Nephron (organoid): ENCODE data around the gene KRTAP13-1.

Experiments used
- H3K27ac Mint-ChIP-seq, 3 experiments: 2 replicates each; pipeline ENCODE4 v1.8.0; 2020; ENCODE audit warnings: mixed read lengths in 3 of 3, mild to moderate bottlenecking in 2 of 3, moderate library complexity in 1 of 3
- H3K27me3 Mint-ChIP-seq: 2 replicates; pipeline ENCODE4 v1.8.0; 2021; ENCODE audit warnings: low read depth, mild to moderate bottlenecking, moderate library complexity, mixed read lengths
- H3K36me3 Mint-ChIP-seq: 2 replicates; pipeline ENCODE4 v1.8.0; 2020; ENCODE audit warnings: low read depth, mixed read lengths
- H3K4me1 Mint-ChIP-seq: 2 replicates; pipeline ENCODE4 v1.8.0; 2020; ENCODE audit warnings: mixed read lengths
- H3K4me3 Mint-ChIP-seq, 3 experiments: 2 replicates each; pipeline ENCODE4 v1.8.0; 2020; ENCODE audit warnings: mild to moderate bottlenecking in 3 of 3, mixed read lengths in 3 of 3, moderate library complexity in 2 of 3
- H3K9me3 Mint-ChIP-seq: 2 replicates; pipeline ENCODE4 v1.8.0; 2020; ENCODE audit warnings: mixed read lengths
- CTCF ChIP-seq, 3 experiments: fragments of 200-600 bp; sonication (generic); IDR thresholded peaks; one replicate each; pipeline ENCODE4 v1.5.0; 2021; ENCODE audit warnings: antibody characterized with exemption in 3 of 3; ENCODE audit not compliant: unreplicated experiment in 3 of 3

Gene KRTAP13-1

GRCh38 chr21:30439975-30440374 lies 44.1 kb downstream of the KRTAP13-1 start, which contains the start of gene KRTAP15-1:
KRTAP15-1 (plus strand) TSS chr21:30440275; CDS start chr21:30440328, 53 bp downstream.
- H3K27ac Mint-ChIP-seq = no peak within 1 kb of the TSS
- no peaks in the 10 kb centered on the region for H3K9me3 Mint-ChIP-seq
- H3K27me3 Mint-ChIP-seq = no peaks in the 10 kb centered on the region
- H3K4me1 Mint-ChIP-seq = no peaks in the 10 kb centered on the region
- TF ChIP-seq CTCF (IDR thresholded peaks at IDR 0.05; ENCODE audit: unreplicated experiment in 3 of 3) = no peak
- H3K36me3 Mint-ChIP-seq = no peaks in the 10 kb centered on the region
- no peak within 1 kb of the TSS for H3K4me3 Mint-ChIP-seq

- TF ChIP-seq CTCF (IDR thresholded peaks at IDR 0.05; ENCODE audit: unreplicated experiment in 3 of 3) = no peak
- Mint-ChIP-seq H3K27ac (no peak overlapping the region), H3K4me3 (no peak overlapping the region), H3K36me3 (no peaks in the 10 kb centered on the region), H3K9me3 (no peaks in the 10 kb centered on the region), H3K4me1 (no peaks in the 10 kb centered on the region), H3K27me3 (no peaks in the 10 kb centered on the region)
Measured at GRCh38 chr21:30443226-30443625, 47.4 kb downstream of the KRTAP13-1 start.

GRCh38 chr21:30444204-30444603 lies 48.4 kb downstream of the KRTAP13-1 start:
- H3K27me3 Mint-ChIP-seq = no peaks in the 10 kb centered on the region
- no peak for TF ChIP-seq CTCF (IDR thresholded peaks at IDR 0.05; ENCODE audit: unreplicated experiment in 3 of 3)
- H3K4me3 Mint-ChIP-seq = no peak overlapping the region
- no peak overlapping the region for H3K27ac Mint-ChIP-seq
- no peaks in the 10 kb centered on the region for H3K36me3 Mint-ChIP-seq
- no peaks in the 10 kb centered on the region for H3K9me3 Mint-ChIP-seq
- H3K4me1 Mint-ChIP-seq = no peaks in the 10 kb centered on the region
